ENCODE data around the gene GSC2.

The GSC2 gene

DNA sequence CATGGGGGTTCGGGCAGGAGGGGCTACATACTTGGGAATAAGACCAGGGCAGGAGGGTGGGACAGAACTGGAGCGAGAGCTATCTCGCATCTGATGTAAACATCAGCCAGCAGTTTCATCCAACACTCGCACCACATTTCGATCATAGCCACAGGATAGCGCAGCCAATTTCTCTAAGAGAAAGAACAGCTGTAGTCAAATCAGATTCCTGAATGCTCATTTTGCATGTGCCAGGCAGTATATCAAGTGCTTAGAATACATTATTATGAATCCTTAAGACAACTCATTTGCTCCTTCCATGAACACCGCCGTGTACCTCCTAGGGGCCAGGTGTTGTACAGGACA, 42.4 kb downstream of the GSC2 start:
- Histone ChIP-seq H3K27ac (ENCODE audit: low read length, poor library complexity, severe bottlenecking) (no peak overlapping the region), H3K18ac (ENCODE audit: low read depth in 1 of 2, low read length in 2 of 2) (no peak overlapping the region), H2BK15ac (ENCODE audit: low read depth, poor library complexity, severe bottlenecking) (no peak overlapping the region), H3K23ac (ENCODE audit: low read length in 2 of 2) (no peak overlapping the region), H4K91ac (ENCODE audit: low read length) (no peak overlapping the region), H2BK12ac (ENCODE audit: low read length in 2 of 2) (no peak overlapping the region), H3K36me3 (ENCODE audit: control insufficient read depth in 1 of 2, insufficient read depth in 2 of 2, low read depth in 1 of 2, low read length in 2 of 2) (peaks cover 0 to 4% of the 10 kb centered on the region in 2 experiments), H2AK5ac (ENCODE audit: low read length, severe bottlenecking) (no peak overlapping the region), H3K79me1 (replicated peaks; ENCODE audit: low read length, poor library complexity, severe bottlenecking) (peaks cover 26% of the 10 kb centered on the region), H4K8ac (ENCODE audit: low read length) (no peak overlapping the region), H3K9me3 (ENCODE audit: control insufficient read depth, low read length) (no peaks in the 10 kb centered on the region), H3K4me2 (ENCODE audit: low read length, poor library complexity, severe bottlenecking) (no peak overlapping the region), H2BK120ac (ENCODE audit: low read depth, low read length) (no peak overlapping the region), H3K27me3 (ENCODE audit: control insufficient read depth in 1 of 2, insufficient read depth in 1 of 2, low read length in 2 of 2) (no peaks in the 10 kb centered on the region), H2BK5ac (ENCODE audit: low read depth, low read length, poor library complexity, severe bottlenecking) (no peak overlapping the region), H3K4ac (ENCODE audit: low read depth in 1 of 2, low read length in 2 of 2) (no peak overlapping the region), H3K9ac (ENCODE audit: low read length) (no peak overlapping the region), H3K14ac (ENCODE audit: low read length in 2 of 2) (no peak overlapping the region), H3K4me1 (ENCODE audit: control insufficient read depth, insufficient read depth, low read depth, low read length) (peaks cover 16% of the 10 kb centered on the region), H2AFZ (ENCODE audit: low read depth, low read length) (no peak overlapping the region), H3K4me3 (ENCODE audit: insufficient read depth in 1 of 2, low read depth in 1 of 2, low read length in 2 of 2) (no peak overlapping the region)
- DNase-seq, result no peak
- 96% methylated on average over 5 of the region's 8 CpGs for WGBS

DNA sequence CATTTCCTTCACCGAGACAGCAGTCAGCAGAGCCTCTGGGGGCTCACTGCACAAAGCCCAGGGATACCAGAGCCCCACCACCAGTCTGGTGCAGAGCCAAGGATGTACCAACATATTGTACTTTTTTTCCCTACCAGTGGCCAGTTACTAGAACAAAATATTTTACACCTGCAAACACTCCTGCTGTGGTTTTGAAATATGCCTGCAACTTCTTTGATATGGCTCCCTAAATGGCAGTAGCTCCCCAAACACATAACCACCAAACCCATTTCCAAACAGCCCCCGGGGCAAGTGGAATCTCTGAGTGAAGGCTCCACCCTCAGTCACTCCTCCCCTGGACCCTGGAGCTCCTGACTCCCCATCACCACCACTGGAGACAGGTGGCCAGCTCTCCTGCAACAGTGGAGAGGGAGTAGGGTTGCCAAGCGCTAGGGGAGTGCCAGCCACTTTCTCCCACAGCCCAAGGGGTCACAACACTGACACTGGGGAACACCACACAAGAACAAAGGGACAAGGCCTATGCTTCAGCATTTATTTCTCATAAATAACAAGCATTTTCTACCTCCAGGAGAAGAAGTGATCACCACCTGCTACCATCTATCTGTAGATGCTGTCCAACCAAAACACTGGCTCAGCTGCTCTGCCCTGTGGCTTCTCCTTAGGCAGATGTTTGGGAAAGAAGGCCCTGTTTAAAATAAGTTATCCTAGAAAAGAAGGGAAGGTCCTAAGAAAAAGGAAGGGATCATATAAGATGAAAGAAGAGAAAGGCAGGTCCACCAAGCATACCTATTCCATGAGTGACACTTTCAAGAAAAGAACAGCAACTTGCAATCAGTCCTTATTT, 43.0 kb downstream of the GSC2 start:
- H3K4me2 ChIP-seq (ENCODE audit: low read length, poor library complexity, severe bottlenecking), result no peak overlapping the region
- no peak overlapping the region for H2BK12ac ChIP-seq (ENCODE audit: low read length in 2 of 2)
- H2BK5ac ChIP-seq (ENCODE audit: low read depth, low read length, poor library complexity, severe bottlenecking), result no peak overlapping the region
- H3K36me3 ChIP-seq (ENCODE audit: control insufficient read depth in 1 of 2, insufficient read depth in 2 of 2, low read depth in 1 of 2, low read length in 2 of 2), result peaks cover 0 to 4% of the 10 kb centered on the region in 2 experiments
- H3K9me3 ChIP-seq (ENCODE audit: control insufficient read depth, low read length), result no peaks in the 10 kb centered on the region
- H3K27ac ChIP-seq (ENCODE audit: low read length, poor library complexity, severe bottlenecking), result no peak overlapping the region
- H3K9ac ChIP-seq (ENCODE audit: low read length), result no peak overlapping the region
- H2AK5ac ChIP-seq (ENCODE audit: low read length, severe bottlenecking), result no peak overlapping the region
- no peak overlapping the region for H3K18ac ChIP-seq (ENCODE audit: low read depth in 1 of 2, low read length in 2 of 2)
- H3K79me1 ChIP-seq (replicated peaks; ENCODE audit: low read length, poor library complexity, severe bottlenecking), result peaks cover 24% of the 10 kb centered on the region
- H3K23ac ChIP-seq (ENCODE audit: low read length in 2 of 2), result no peak overlapping the region
- no peak overlapping the region for H3K14ac ChIP-seq (ENCODE audit: low read length in 2 of 2)
- no peak overlapping the region for H3K4ac ChIP-seq (ENCODE audit: low read depth in 1 of 2, low read length in 2 of 2)
- H4K91ac ChIP-seq (ENCODE audit: low read length), result no peak overlapping the region
- peaks cover 14% of the 10 kb centered on the region for H3K4me1 ChIP-seq (ENCODE audit: control insufficient read depth, insufficient read depth, low read depth, low read length)
- H3K4me3 ChIP-seq (ENCODE audit: insufficient read depth in 1 of 2, low read depth in 1 of 2, low read length in 2 of 2), result no peak overlapping the region
- H2BK15ac ChIP-seq (ENCODE audit: low read depth, poor library complexity, severe bottlenecking), result no peak overlapping the region
- no peak overlapping the region for H2BK120ac ChIP-seq (ENCODE audit: low read depth, low read length)
- 98% methylated on average over 3 of the region's 3 CpGs for WGBS
- H4K8ac ChIP-seq (ENCODE audit: low read length), result no peak overlapping the region
- no peak for DNase-seq
- H2AFZ ChIP-seq (ENCODE audit: low read depth, low read length), result no peak overlapping the region
- H3K27me3 ChIP-seq (ENCODE audit: control insufficient read depth in 1 of 2, insufficient read depth in 1 of 2, low read length in 2 of 2), result no peaks in the 10 kb centered on the region

DNA sequence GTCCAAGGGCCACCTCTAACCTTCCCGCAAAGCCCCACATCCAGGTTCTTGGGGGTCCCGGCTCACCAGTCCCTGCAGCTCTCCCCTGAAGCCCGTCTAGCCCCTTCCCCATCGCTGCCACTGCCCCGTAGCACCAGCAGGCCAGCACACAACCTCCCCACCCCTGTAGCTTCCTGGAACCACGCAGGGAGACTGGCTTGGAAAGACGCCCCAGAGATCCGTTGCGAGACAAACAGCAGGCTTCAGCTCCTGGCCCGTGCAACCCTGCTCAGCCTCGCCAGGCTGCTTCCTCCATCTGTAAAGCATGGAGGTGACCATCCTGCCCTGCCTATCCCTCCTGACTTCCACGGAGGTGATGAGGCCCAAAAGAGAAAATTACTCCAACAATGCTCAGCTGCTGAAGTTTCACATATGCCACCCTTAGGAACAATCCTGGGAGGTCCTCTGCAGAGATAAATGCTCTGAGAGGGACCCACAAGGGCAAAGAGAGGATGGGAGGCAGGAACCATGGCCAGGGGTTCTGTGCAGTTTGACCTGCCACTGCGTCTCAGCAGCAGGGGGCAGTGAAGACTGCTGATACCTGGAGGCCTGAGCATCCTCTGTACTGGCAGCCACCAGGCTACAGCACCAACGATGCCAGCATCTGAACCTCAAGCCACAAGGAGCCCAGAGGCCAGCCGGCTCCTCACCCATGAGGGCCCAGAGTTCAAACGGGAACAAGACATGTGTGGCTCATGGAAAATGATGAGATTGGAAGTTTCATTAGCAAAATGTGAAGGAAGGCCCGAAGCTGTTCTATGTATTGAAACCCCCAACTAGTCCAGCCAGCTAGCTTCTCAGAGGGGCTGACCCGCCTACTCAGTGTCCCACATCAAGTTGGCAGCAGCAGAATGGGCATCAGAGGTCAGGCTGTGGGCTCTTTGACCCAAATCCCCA, 44.0 kb downstream of the GSC2 start:
- H3K79me1 ChIP-seq (replicated peaks; ENCODE audit: low read length, poor library complexity, severe bottlenecking), result peaks cover 22% of the 10 kb centered on the region
- no peak for DNase-seq
- WGBS, result 91% methylated on average over 18 of the region's 18 CpGs
- no peak overlapping the region for H2BK120ac ChIP-seq (ENCODE audit: low read depth, low read length)
- peaks cover 11% of the 10 kb centered on the region for H3K4me1 ChIP-seq (ENCODE audit: control insufficient read depth, insufficient read depth, low read depth, low read length)
- no peak overlapping the region for H2BK12ac ChIP-seq (ENCODE audit: low read length in 2 of 2)
- no peak overlapping the region for H3K4me3 ChIP-seq (ENCODE audit: insufficient read depth in 1 of 2, low read depth in 1 of 2, low read length in 2 of 2)
- no peak overlapping the region for H3K4ac ChIP-seq (ENCODE audit: low read depth in 1 of 2, low read length in 2 of 2)
- no peak overlapping the region for H3K4me2 ChIP-seq (ENCODE audit: low read length, poor library complexity, severe bottlenecking)
- H3K36me3 ChIP-seq (ENCODE audit: control insufficient read depth in 1 of 2, insufficient read depth in 2 of 2, low read depth in 1 of 2, low read length in 2 of 2), result peaks cover 0 to 4% of the 10 kb centered on the region in 2 experiments
- H2AK5ac ChIP-seq (ENCODE audit: low read length, severe bottlenecking), result no peak overlapping the region
- no peaks in the 10 kb centered on the region for H3K27me3 ChIP-seq (ENCODE audit: control insufficient read depth in 1 of 2, insufficient read depth in 1 of 2, low read length in 2 of 2)
- H4K8ac ChIP-seq (ENCODE audit: low read length), result peak overlapping the region; percentile 47
- peak overlapping the region; percentile 17 for H2BK15ac ChIP-seq (ENCODE audit: low read depth, poor library complexity, severe bottlenecking)
- no peak overlapping the region for H2BK5ac ChIP-seq (ENCODE audit: low read depth, low read length, poor library complexity, severe bottlenecking)
- H3K18ac ChIP-seq (ENCODE audit: low read depth in 1 of 2, low read length in 2 of 2), result no peak overlapping the region
- H4K91ac ChIP-seq (ENCODE audit: low read length), result no peak overlapping the region
- no peak overlapping the region for H3K14ac ChIP-seq (ENCODE audit: low read length in 2 of 2)
- H3K9ac ChIP-seq (ENCODE audit: low read length), result no peak overlapping the region
- H3K27ac ChIP-seq (ENCODE audit: low read length, poor library complexity, severe bottlenecking), result no peak overlapping the region
- H3K23ac ChIP-seq (ENCODE audit: low read length in 2 of 2), result no peak overlapping the region
- no peaks in the 10 kb centered on the region for H3K9me3 ChIP-seq (ENCODE audit: control insufficient read depth, low read length)
- H2AFZ ChIP-seq (ENCODE audit: low read depth, low read length), result no peak overlapping the region

DNA sequence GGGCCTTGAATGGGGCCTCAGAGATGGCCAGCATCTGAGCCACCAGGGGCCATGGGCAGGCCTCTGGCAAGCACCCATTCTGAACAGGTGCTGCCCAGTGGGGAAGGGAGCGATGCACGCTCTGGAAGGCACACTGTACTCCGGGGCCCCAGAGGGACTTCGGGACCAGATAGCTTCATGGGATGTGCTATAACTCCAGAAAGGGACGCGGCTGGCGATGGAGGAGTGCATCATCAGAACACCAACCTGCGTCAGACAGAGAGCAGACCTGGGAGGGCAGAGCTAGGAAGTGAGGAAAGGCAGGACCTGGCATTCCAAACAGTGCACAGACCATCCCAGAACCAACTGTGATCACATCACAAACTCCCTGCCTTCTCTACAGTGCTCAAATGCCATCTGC, 44.6 kb downstream of the GSC2 start:
- H3K4me2 ChIP-seq (ENCODE audit: low read length, poor library complexity, severe bottlenecking), result no peak overlapping the region
- no peak overlapping the region for H3K4ac ChIP-seq (ENCODE audit: low read depth in 1 of 2, low read length in 2 of 2)

More for the DNA sequence above, 44.6 kb downstream of the GSC2 start:
- Histone ChIP-seq H2BK12ac (ENCODE audit: low read length in 2 of 2) (no peak overlapping the region), H4K91ac (ENCODE audit: low read length) (no peak overlapping the region), H2BK15ac (ENCODE audit: low read depth, poor library complexity, severe bottlenecking) (no peak overlapping the region), H3K27ac (ENCODE audit: low read length, poor library complexity, severe bottlenecking) (no peak overlapping the region), H3K79me1 (replicated peaks; ENCODE audit: low read length, poor library complexity, severe bottlenecking) (peaks cover 26% of the 10 kb centered on the region), H2BK5ac (ENCODE audit: low read depth, low read length, poor library complexity, severe bottlenecking) (no peak overlapping the region), H3K4me3 (ENCODE audit: insufficient read depth in 1 of 2, low read depth in 1 of 2, low read length in 2 of 2) (no peak overlapping the region), H3K14ac (ENCODE audit: low read length in 2 of 2) (no peak overlapping the region), H3K9ac (ENCODE audit: low read length) (no peak overlapping the region), H3K27me3 (ENCODE audit: control insufficient read depth in 1 of 2, insufficient read depth in 1 of 2, low read length in 2 of 2) (no peaks in the 10 kb centered on the region), H3K23ac (ENCODE audit: low read length in 2 of 2) (no peak overlapping the region), H2BK120ac (ENCODE audit: low read depth, low read length) (no peak overlapping the region), H2AFZ (ENCODE audit: low read depth, low read length) (no peak overlapping the region), H3K4me1 (ENCODE audit: control insufficient read depth, insufficient read depth, low read depth, low read length) (peaks cover 10% of the 10 kb centered on the region), H3K18ac (ENCODE audit: low read depth in 1 of 2, low read length in 2 of 2) (no peak overlapping the region), H3K36me3 (ENCODE audit: control insufficient read depth in 1 of 2, insufficient read depth in 2 of 2, low read depth in 1 of 2, low read length in 2 of 2) (peaks cover 0 to 4% of the 10 kb centered on the region in 2 experiments), H4K8ac (ENCODE audit: low read length) (no peak overlapping the region), H2AK5ac (ENCODE audit: low read length, severe bottlenecking) (no peak overlapping the region), H3K9me3 (ENCODE audit: control insufficient read depth, low read length) (no peaks in the 10 kb centered on the region)
- 98% methylated on average over 8 of the region's 8 CpGs for WGBS
- no peak for DNase-seq
